GM19239 (cell line): ENCODE measurements around the gene TOR4A.

Experiments
- DNase-seq: peaks from one replicate; pipeline ENCODE4 v3.0.0; 2011; ENCODE audit warnings: low spot score; ENCODE audit not compliant: insufficient read length
- FAIRE-seq: peaks from 2 replicates; lab custom pipeline; 2011; peaks lifted over from hg19 to GRCh38; lab: Jason Lieb, UNC

Gene TOR4A

DNA sequence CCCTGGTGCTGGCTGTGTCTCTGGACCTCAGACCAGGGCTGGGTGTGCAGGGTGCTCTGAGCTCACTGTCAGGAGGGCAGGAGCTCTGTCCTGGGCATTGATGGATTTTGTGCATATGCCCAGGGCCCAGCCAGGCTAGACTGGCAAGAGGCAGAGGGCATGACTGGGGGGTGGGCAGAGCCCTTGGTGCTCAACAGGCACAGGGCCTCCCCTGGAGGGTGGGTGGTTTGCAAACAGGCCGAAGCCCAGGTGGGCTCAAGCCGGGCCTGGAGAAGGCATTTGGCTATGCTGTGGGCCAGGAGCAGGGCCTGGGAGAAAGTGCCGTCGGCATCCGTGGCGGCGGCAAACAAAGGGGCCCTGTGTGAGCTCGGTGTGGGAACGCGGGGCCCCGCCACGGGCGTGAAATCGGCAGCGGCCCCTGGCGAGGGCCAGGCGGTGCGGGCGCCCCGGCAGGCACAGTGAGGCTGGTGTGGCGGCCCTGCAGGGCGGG, 26.4 kb downstream of the TOR4A start:
- DNase-seq: no peak
- FAIRE-seq: no peak

DNA sequence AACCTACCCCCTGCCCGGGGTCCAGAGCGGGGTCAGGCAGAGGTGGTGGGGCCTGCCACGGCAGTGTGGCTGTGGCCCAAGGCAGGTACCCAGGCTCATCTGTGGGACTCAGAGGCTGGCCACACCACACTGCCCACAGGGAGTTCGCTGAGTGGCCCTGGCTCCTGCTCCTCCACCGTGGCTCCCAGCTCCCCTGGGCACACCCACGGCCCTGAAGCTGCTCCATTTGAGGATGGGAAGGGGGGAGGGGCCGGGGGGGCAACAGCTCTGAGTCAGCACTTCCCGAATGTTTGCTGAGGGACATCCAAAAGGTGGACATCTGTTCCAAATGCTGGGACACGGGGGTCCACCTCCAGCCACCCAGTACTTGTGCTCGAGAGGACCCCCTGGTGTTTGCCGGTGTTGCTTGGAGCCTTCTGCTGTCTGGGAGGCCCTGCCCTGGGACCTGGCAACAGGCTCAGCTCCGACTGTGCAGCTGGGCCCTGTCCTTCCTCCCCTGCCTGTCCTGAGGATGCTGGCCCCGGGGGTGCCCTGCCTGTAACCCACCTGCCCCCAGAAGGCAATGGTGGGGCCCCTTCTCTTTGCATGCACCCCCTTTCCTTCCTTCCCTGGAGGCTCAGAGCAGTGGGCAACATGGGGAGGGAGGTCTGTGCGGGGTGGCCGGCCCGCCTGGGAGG, 27.0 kb downstream of the TOR4A start:
- FAIRE-seq (no peak), DNase-seq (no peak)

DNA sequence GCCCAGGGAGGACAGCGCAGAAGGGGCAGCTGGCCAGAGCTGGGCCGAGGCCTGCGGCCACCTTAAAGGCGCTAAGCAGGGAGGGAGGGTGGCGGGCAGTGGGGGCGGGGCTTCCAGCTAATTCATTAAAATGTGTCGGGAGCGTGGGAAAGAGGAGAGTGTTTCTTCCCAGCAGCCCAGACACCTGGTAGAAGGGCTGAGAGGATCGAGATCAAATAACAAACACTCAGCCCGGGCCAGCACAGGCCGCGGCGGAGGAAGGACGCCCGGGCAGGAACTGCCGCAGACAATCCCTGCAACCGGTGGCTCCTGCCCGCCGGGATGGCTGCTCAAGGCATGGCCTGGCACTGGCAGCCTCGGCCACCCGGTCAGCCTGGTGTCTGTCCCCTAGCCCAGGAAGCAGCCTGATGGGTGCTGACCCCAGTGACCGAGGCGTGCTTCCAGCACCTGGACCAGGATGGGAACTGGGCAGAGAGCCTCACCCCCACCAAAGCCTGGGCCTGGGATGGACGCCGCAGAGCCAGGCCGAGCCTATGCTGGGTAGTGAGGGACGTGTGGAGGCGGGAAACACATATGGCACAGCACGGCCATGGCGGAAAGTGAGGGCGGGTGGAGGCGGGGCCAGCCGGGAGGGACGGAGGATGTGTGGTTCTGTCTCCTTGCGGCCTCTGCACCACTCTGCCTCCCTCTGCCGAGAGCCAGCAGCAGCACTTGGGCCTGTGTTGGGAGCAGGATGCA, 27.7 kb downstream of the TOR4A start:
- FAIRE-seq (no peak), DNase-seq (no peak)

DNA sequence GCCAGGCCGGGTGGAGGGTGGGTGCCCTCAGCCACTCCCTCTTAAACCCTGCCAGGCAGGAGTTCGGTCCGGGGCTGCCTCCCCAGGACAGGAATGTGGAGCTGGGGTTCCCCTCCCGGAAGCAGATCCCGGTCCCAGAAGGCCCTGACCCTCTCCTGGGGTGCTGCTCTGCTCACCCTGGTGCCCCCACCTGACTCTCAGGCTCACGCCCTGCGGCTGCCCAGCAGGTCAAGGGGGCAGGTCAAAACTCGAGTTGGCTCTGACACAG, 28.2 kb downstream of the TOR4A start:
- DNase-seq (no peak), FAIRE-seq (no peak)

DNA sequence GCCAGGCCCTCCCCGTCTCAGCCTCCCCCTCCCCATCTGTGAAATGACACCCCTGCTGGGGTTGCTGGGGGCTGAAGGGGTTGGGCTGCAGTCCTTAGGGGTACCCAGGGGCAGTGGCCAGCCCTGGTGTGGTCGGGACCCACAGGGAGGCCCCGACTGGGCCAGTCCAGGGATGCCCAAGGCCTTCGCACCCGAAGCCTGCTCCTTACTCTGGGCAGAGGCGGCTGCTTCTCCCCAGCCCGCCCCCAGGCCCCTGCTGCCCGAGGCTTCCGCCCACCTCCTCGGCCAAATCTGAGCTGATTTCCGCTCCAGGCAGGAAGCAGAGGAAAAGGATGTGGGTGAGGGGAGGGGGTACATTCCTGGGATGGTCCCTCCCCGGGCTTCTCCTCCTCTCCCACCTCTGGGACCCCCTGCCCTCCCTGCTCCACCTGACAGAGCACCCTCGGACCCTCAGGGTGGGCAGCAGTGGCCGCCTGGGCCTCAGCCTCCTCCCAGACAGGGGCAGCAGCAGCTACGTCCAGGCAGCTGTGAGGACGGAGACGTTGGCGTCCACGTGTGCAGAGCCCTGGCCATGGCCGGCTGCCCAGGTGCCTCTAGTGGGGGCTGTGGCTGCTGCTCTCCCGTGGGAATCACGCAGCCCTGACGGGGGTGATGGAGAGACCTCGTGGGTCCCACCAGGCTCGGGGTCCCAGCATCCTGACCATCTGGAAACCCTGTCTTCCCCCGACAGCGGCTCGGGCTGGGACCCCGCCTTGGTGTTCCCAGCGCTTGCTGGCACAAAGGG, 28.7 kb downstream of the TOR4A start:
- no peak for DNase-seq
- no peak for FAIRE-seq

DNA sequence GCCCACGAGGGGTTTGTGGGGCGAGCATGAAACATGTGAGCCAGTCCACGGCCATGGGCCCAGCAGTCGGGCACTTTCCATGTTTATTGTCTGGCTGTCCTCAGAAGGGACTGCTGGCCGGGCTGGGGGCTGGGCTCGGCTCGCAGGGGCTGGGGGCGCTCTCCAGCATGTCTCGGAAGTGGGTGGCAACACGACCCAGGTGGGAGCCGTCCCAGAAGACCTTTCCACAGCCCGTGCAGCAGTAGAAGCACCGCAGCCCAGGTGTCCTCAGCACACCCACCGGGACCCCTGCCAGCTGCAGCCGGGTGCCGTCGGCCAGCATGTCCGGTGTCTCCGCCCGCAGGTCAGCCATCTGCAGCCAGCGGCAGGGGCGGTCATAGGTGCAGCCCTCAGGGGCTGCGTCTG, 29.3 kb downstream of the TOR4A start:
- DNase-seq (no peak), FAIRE-seq (no peak)

DNA sequence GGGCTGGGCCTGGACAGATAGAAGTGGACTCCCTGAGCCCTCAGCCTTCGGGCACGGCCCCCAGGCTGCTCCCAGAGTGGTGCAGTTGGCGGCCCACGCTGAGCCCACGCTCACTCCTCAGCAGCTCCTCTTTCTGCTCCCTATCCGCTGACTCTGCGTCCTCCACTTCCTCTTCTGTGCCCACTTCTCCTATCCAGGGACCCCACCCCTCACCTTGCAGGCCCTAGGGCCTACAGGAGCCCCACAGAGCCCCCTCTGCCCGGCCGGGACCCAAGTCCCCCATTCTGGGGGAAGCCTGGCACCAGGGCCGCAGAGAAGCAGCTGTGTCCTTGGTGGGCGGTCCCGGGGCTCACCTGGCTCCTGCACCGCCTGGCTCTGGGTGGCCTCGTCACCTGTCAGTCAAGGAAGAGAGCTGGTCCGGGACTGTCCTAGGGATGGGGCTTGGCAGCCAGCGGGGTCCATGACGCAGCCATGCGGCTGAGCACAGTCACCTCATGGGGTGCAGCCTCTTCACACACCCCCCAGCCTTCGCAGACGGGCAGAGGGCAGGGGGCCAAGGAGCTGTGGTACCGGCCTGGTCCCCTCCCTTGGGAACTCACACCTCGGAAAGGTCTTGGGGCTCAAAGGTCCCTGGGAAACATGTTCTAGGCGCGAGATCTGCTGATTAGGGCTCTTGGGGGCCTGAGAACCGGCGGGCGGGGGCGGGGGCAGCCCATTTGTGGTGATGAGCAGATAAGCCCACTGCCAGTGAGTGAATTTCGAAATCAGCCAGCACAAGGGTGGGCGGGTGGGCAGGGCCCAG, 29.9 kb downstream of the TOR4A start:
- DNase-seq (no peak), FAIRE-seq (no peak)

DNA sequence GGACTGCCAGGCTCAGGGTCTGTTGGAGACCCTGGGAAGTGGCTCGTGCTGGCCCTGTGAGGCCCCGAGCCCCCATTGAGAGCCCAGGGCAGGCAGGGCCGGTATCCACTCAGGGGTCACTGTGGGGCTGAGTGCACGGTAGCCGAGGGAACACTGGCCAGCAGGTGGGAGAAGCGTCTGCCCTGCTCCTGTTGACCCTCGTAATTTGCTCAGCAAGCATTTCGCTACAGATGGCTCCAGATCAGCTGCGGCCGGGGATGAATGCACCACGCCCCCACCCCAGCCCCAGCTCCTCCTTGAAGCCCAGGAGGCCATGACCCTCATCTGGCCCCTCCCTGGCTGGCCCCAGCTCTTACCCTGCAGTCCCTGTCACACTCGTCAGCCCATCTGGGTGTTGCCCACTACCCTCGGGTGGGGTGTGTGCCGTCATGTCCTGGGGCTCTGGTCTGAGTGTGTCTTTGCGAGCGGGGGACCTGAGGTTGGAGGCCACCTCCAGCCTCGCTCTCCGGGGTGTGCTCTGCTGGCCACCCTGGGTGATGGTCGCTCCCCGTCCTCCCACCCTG, 30.6 kb downstream of the TOR4A start:
- no peak for FAIRE-seq
- DNase-seq: no peak

DNA sequence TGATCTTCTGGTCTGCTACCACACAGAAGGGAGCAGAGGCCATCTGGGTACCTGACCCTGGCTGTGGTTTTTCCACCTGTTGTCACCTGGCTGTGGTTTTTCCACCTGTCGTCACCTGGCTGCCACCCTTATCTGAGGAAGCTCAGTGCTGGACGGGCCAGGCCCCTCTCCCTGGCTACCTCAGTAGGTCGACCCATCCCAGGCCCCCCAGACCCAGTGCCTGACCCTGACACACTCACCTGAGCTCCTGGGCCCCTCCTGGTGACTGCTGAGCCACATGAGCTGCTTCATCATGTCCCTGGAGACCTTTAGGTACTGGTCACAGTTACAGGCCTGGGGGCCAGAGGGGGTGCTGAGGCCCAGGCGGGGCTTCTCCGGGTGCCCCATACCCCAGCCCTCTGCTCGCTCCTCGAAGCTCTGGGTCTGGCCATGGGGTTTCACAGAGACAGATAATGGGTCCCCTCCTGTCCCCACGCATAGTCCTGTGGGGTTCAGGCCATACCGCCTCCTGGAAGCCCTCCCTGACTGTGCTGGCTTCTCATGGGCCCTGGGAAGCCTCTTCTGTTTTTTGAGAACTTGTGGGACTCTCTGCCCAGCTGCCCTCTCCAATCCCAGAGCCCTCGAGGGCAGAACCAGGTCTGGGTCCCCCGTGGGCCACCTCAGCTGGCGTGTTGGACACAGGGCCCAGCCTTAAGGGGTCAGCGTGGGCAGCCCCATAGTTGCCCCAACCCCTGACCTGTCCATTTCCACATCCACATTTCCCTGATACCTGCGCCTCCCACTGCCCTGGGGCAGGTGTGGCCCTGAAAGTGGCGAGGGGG, 32.1 kb downstream of the TOR4A start:
- FAIRE-seq: no peak

DNA sequence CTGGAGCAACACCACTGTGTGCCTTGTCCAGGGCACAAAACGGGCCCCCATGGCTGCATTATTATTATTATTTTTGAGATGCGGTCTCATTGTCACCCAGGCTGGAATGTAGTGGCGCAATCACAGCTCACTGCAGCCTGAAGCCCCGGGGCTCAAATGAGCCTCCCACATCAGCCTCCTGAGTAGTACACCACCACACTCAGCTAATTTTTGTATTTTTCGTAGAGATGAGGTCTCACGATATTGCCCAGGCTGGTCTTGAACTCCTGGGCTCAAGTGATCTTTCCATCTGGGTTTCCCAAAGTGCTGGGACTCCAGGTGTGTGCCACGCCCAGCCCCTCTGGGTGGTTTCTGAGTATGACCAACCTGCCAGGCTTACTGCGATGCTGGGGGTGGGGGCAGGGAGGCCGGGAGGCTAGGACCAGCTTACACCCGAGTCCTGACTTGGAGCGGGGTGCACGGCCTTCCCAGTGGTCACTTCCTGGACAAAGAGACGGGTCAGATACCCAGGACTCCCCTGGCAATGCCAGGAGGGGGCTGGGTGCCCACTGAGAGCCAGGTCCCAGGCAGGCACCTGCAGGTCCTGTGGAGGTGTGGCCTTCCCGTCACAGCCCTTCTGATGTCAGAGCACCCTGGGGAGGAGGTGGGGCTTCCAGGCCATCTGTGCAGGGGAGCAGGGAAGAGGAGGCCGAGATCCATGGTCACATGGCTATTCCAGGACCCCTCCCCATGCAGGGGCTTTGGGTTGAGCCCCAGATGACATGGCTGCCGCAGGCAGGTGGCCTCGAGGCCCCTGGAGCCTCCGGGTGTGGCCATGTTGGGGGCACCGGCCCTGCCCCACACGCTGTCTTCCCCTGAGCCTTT, 32.9 kb downstream of the TOR4A start:
- FAIRE-seq: no peak
- DNase-seq: no peak

More for the DNA sequence above, 32.1 kb downstream of the TOR4A start:
- DNase-seq: no peak

DNA sequence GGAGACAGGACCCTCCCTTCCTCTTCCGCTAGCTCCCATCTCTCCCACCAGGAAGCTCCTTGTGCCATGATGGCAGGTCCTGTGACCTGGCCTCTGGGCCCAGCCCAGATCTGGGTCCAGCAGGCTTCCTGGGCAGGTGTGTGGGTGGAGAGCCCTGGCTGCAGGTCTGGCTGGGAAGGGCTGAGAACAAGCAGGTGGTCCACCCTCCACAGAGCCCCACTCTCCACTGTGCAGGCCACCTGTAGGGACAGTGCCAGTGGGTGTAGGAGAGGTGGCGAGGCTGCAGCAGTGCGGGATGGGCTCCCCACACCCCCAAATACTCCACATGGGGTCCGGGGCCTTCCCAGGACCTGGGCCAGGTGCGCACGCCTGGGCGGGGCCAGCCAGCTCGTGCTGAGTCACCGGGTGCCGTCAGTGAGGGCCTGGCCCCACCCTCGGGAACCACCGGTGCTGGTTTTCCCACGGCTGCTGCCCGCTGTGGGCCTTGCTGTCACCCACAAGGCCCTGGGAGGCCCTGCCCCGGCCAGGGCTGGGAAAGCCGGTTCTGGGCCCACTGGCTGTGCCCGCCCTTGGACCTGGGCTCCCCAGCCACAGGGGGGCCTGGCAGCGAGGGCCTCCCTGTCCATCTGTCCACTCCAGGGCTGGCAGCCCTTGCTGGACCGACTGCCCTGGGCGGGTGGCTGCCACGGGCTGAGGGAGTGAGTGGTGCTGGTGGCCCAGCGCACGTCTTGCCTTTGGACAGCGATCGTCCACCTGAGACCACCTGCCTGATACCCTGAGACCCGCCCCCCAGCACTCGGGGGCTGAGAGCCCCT, 33.9 kb downstream of the TOR4A start:
- DNase-seq (no peak), FAIRE-seq (no peak)

DNA sequence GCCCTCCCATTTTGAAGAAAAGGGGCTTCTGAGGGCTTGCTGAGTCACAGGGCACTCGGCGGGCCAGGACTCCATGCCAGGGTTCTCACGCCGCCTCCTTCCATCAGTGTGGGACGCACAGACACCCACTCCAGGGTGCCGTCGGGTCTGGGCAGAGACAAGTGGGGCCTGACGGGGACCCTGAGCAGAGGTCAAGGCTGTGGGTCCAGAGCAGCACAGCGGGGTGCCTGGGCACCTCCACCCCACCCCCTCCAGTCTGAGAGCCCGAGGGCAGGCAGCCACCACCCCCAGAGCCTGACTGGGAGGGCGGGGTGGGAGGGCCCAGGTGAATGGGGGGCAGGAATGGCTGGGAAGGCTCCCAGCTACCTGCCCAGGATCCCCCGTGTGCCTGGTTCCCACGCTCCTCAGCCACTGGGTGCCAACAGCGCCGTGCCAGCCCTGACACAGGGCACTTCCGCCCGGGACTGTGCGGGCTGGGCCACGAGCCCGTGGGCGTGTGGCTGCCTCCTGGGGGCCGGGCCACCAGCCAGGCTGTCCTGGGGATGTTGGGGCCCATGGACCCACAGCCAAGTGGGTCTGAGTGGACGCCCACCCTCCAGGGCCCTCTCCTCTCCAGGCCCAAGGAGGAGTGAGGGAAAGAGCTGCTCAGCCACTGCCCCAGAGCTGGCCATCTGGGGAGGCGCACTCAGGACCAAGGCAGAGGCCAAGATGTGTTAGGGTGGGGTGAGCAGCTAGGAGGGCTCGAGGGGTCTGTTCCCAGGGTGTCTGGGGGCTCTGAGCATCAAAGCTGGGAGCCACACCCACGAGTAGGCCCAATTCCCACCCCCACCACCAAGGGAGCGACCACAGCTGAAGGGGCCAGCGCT, 34.7 kb downstream of the TOR4A start:
- FAIRE-seq (no peak), DNase-seq (no peak)

DNA sequence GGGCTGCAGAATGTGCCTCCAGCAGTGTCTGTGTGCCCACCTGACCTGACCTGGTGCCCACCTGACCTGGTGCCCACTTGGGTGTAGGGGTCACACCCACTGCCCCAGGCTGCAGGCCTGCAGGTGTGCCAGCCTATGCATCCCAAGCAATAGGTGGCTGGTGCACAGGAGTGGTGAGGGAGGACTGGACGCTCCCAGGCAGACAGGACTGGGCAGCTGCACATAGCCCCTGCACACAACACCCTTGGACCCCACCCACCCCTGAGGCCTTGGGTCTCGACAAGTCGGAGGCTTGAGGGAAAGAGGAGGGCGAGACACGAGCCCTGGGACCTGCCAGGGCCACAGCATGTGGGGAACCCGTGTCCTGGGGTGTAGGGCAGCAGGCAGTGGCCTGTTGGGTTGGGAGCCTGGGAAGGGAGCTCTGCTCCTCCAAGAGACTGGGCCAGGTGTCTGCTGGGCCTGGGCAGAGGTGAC, 35.4 kb downstream of the TOR4A start:
- FAIRE-seq: no peak
- DNase-seq: peak; percentile 12

DNA sequence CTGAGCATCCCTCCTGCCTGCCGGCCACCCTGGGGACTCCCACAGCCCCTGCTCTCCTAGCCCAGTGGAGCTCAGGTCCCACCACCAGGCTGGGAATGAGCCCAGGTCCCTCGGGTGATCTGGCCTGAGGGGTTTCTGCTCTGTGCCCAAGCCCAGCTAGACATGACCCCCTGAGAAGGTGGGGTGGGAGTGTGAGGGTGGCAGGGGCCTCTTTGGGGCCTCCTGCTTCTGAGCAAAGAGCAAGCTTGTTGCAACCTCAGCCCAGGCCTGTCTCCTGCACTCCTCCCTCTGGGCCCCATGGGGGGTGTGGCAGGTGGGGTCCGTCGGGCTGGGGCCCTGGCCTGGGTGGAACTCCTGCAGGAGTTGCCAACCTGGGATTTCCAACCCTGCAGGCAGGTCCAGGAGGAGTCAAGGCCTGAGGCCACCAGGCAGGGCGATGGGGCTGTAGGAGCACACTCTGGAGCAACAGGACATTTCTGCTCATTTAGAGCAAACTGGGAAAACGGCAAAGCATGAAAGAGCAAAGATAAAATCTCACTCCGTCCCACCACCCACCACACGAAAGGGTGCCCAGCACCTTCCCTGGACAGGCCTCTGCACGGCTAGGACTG, 35.9 kb downstream of the TOR4A start:
- DNase-seq (no peak), FAIRE-seq (no peak)

DNA sequence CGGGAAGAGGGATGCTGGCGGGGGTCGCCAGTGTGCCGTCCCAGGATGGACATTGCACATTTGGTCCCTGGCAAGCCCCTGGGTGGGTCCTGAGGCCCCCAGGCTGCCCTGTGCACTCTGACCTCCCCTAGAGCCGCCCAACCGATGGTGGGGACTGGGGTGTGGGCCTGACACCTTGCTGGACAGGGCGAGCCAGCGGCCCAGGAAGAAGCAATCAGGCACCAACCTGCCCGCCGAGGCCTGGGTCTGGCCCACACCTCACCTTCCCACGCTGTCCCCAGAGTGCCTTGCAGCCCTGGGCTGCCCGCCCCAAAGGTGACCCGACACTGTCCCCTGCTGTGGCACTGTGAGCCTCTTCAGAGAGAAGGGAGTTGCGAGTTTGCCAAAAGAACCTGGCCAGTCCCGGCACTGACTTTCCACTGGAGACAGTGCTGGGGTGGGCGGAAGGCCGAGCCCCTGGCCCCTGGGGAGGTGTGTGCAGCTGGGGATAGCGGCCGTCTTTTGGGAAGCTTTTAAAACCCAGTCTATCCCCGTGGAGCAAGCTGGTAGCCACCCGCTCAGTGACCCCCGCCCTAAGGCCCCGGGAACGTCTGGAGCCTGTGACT, 36.5 kb downstream of the TOR4A start:
- FAIRE-seq: no peak

More for the DNA sequence above, 36.5 kb downstream of the TOR4A start:
- DNase-seq: no peak
